Fibroblast of mammary gland (primary cell): ENCODE measurements around the gene RBM6.

Experiments
- DNase-seq: peaks from one replicate; pipeline ENCODE4 v3.0.0-alpha.2; 2010; ENCODE audit warnings: low read depth
- H3K4me3 ChIP-seq: 2 replicates; pipeline ENCODE4 v1.5.1; 2011; ENCODE audit warnings: low read depth, mild to moderate bottlenecking, low read length, moderate library complexity; ENCODE audit not compliant: control insufficient read depth
- CTCF ChIP-seq: conservative IDR thresholded peaks from 2 replicates; pipeline ENCODE4 v1.5.1; 2011; ENCODE audit warnings: low read depth, low read length, inconsistent platforms; ENCODE audit not compliant: control insufficient read depth, insufficient read depth

Gene RBM6

GRCh38 chr3:50124052-50124799, 184.3 kb downstream of the RBM6 start:
- TF ChIP-seq CTCF = no peak
- DNase-seq = no peak

GRCh38 chr3:50124800-50125178, 184.8 kb downstream of the RBM6 start:
- DNase-seq = no peak
- no peak for TF ChIP-seq CTCF
- H3K4me3 ChIP-seq = no peak overlapping the region

More at GRCh38 chr3:50124052-50124799, 184.3 kb downstream of the RBM6 start:
- H3K4me3 ChIP-seq = no peak overlapping the region

GRCh38 chr3:50125541-50126286, 185.8 kb downstream of the RBM6 start:
- DNase-seq = no peak
- TF ChIP-seq CTCF = no peak
- H3K4me3 ChIP-seq = no peak overlapping the region

- no peak overlapping the region for H3K4me3 ChIP-seq
- no peak for DNase-seq
- TF ChIP-seq CTCF = no peak
Measured at GRCh38 chr3:50126287-50127211, 186.6 kb downstream of the RBM6 start.
